HG03378 (cell line): ENCODE results near the gene SLC35E1.

Source experiments
- ATAC-seq: cut with Tn5 transposase; IDR thresholded peaks from one replicate; pipeline ENCODE4 v1.9.1; 2021; ENCODE audit warnings: mild to moderate bottlenecking, moderate library complexity; ENCODE audit not compliant: unreplicated experiment

The SLC35E1 gene

GRCh38 chr19:16572332-16573211 is at the start of gene SLC35E1:
Gene SLC35E1, minus strand, starts transcription at chr19:16572415. Its CDS starts 51 bp downstream, at chr19:16572364.
- peak; percentile 50 for ATAC-seq

GRCh38 chr19:16621165-16621800 is 49.1 kb upstream of the SLC35E1 start:
- no peak for ATAC-seq

GRCh38 chr19:16620584-16620983 is 48.4 kb upstream of the SLC35E1 start:
- no peak for ATAC-seq

GRCh38 chr19:16620018-16620417 is 47.8 kb upstream of the SLC35E1 start:
- ATAC-seq: no peak

GRCh38 chr19:16619457-16619856 is 47.2 kb upstream of the SLC35E1 start:
- ATAC-seq: no peak

GRCh38 chr19:16618248-16618647 is 46.0 kb upstream of the SLC35E1 start:
- ATAC-seq: no peak

- no peak for ATAC-seq
Measured at GRCh38 chr19:16615808-16616207, 43.6 kb upstream of the SLC35E1 start.

- ATAC-seq: no peak
Measured at GRCh38 chr19:16614941-16615340, 42.7 kb upstream of the SLC35E1 start.

GRCh38 chr19:16613841-16614240 is 41.6 kb upstream of the SLC35E1 start:
- no peak for ATAC-seq

- no peak for ATAC-seq
Measured at GRCh38 chr19:16612636-16613035, 40.4 kb upstream of the SLC35E1 start.

GRCh38 chr19:16611121-16611520 is 38.9 kb upstream of the SLC35E1 start:
- no peak for ATAC-seq

GRCh38 chr19:16609511-16610200 is 37.4 kb upstream of the SLC35E1 start:
- no peak for ATAC-seq

GRCh38 chr19:16608290-16608739 is 36.1 kb upstream of the SLC35E1 start:
- ATAC-seq: no peak

- ATAC-seq: no peak
Measured at GRCh38 chr19:16607819-16608218, 35.6 kb upstream of the SLC35E1 start.

- ATAC-seq: no peak
Measured at GRCh38 chr19:16605553-16605994, 33.4 kb upstream of the SLC35E1 start.

- no peak for ATAC-seq
Measured at GRCh38 chr19:16605115-16605514, 32.9 kb upstream of the SLC35E1 start.

GRCh38 chr19:16604615-16605014 is 32.4 kb upstream of the SLC35E1 start:
- no peak for ATAC-seq

- no peak for ATAC-seq
Measured at GRCh38 chr19:16603090-16603489, 30.9 kb upstream of the SLC35E1 start.

- ATAC-seq: no peak
Measured at GRCh38 chr19:16601378-16602052, 29.3 kb upstream of the SLC35E1 start.

- ATAC-seq: no peak
Measured at GRCh38 chr19:16600824-16601223, 28.6 kb upstream of the SLC35E1 start.
